H9 (cell line): ENCODE data around the gene EFHD2. TPM values are rescaled to one million over a fixed set of nuclear protein-coding genes. Genes with fewer than 3 reads are reported as not detected.
"Not testable (repeated sequence)": the region's sequence is repeated elsewhere in the genome, so short reads cannot be mapped to it uniquely, and the experiment has no call there.

Experiments used
- DNase-seq: peaks from one replicate; pipeline ENCODE4 v3.0.0-alpha.2; 2017
- H2AFZ ChIP-seq: one replicate; pipeline ENCODE4 v1.6.1; 2013; ENCODE audit warnings: mild to moderate bottlenecking, low read length, control low read depth, moderate library complexity
- H2AK5ac ChIP-seq: 2 replicates; pipeline ENCODE4 v1.6.1; 2013; ENCODE audit warnings: low read length, control low read depth, mixed read lengths; ENCODE audit not compliant: insufficient read length
- H2BK120ac ChIP-seq: one replicate; pipeline ENCODE4 v1.6.1; 2013; ENCODE audit warnings: low read depth, mild to moderate bottlenecking, low read length, control low read depth, inconsistent platforms; ENCODE audit not compliant: poor library complexity, severe bottlenecking
- H2BK12ac ChIP-seq: 2 replicates; pipeline ENCODE4 v1.6.1; 2013; ENCODE audit warnings: low read length, control low read depth, mixed read lengths, low read depth; ENCODE audit not compliant: insufficient read length
- H2BK15ac ChIP-seq: 2 replicates; pipeline ENCODE4 v1.6.1; 2013; ENCODE audit warnings: low read depth, low read length, control low read depth
- H2BK20ac ChIP-seq: one replicate; pipeline ENCODE4 v1.6.1; 2013; ENCODE audit warnings: low read depth, mild to moderate bottlenecking, low read length, control low read depth, inconsistent platforms; ENCODE audit not compliant: poor library complexity, severe bottlenecking
- H2BK5ac ChIP-seq: 2 replicates; pipeline ENCODE4 v1.6.1; 2013; ENCODE audit warnings: low read length, control low read depth, mixed read lengths; ENCODE audit not compliant: insufficient read length
- H3K14ac ChIP-seq: 2 replicates; pipeline ENCODE4 v1.6.1; 2013; ENCODE audit warnings: low read length, control low read depth; ENCODE audit not compliant: insufficient read depth
- H3K18ac ChIP-seq: 2 replicates; pipeline ENCODE4 v1.6.1; 2013; ENCODE audit warnings: low read depth, mild to moderate bottlenecking, mixed read lengths, low read length, control low read depth; ENCODE audit not compliant: insufficient read length
- H3K23ac ChIP-seq: 2 replicates; pipeline ENCODE4 v1.6.1; 2013; ENCODE audit warnings: low read length, control low read depth, mixed read lengths, low read depth; ENCODE audit not compliant: insufficient read length
- H3K23me2 ChIP-seq: 2 replicates; pipeline ENCODE4 v1.6.1; 2013; ENCODE audit warnings: low read depth, mild to moderate bottlenecking, mixed read lengths, low read length, control low read depth; ENCODE audit not compliant: insufficient read length, poor library complexity, severe bottlenecking
- H3K27ac ChIP-seq: 2 replicates; pipeline ENCODE4 v1.5.1; 2013; ENCODE audit warnings: low read length, control low read depth, mixed read lengths, low read depth; ENCODE audit not compliant: insufficient read length
- H3K27me3 ChIP-seq: 2 replicates; pipeline ENCODE4 v1.6.1; 2013; ENCODE audit warnings: low read length, control low read depth, inconsistent platforms; ENCODE audit not compliant: insufficient read depth
- H3K4ac ChIP-seq: 2 replicates; pipeline ENCODE4 v1.6.1; 2013; ENCODE audit warnings: low read depth, mild to moderate bottlenecking, control low read depth, inconsistent platforms, low read length, moderate library complexity
- H3K4me1 ChIP-seq: 2 replicates; pipeline ENCODE4 v1.6.1; 2013; ENCODE audit warnings: low read length, control low read depth, inconsistent platforms; ENCODE audit not compliant: insufficient read depth
- H3K4me2 ChIP-seq: 2 replicates; pipeline ENCODE4 v1.6.1; 2013; ENCODE audit warnings: low read length, control low read depth, mixed read lengths; ENCODE audit not compliant: insufficient read length, insufficient read depth
- H3K56ac ChIP-seq: 2 replicates; pipeline ENCODE4 v1.6.1; 2013; ENCODE audit warnings: low read depth, mild to moderate bottlenecking, mixed read lengths, low read length, control low read depth; ENCODE audit not compliant: insufficient read length
- H3K79me1 ChIP-seq: 2 replicates; pipeline ENCODE4 v1.6.1; 2013; ENCODE audit warnings: low read depth, mild to moderate bottlenecking, moderate library complexity, low read length, control low read depth, inconsistent platforms; ENCODE audit not compliant: insufficient read depth, poor library complexity, severe bottlenecking
- H3K79me2 ChIP-seq: 2 replicates; pipeline ENCODE4 v1.6.1; 2013; ENCODE audit warnings: low read length, control low read depth, inconsistent platforms; ENCODE audit not compliant: insufficient read depth
- H3K9ac ChIP-seq: 2 replicates; pipeline ENCODE4 v1.6.1; 2013; ENCODE audit warnings: low read length, control low read depth, mixed read lengths; ENCODE audit not compliant: insufficient read length; ENCODE audit errors: extremely low read depth
- H3K9me3 ChIP-seq: one replicate; pipeline ENCODE4 v1.6.1; 2013; ENCODE audit warnings: low read depth, low read length, inconsistent platforms; ENCODE audit not compliant: control insufficient read depth
- H3T11ph ChIP-seq: one replicate; pipeline ENCODE4 v1.6.1; 2013; ENCODE audit warnings: mild to moderate bottlenecking, low read length, control low read depth, inconsistent platforms
- H4K20me1 ChIP-seq: one replicate; pipeline ENCODE4 v1.6.1; 2013; ENCODE audit not compliant: control insufficient read depth, insufficient read length, insufficient read depth
- H4K5ac ChIP-seq: 2 replicates; pipeline ENCODE4 v1.6.1; 2013; ENCODE audit warnings: low read depth, mild to moderate bottlenecking, mixed read lengths, low read length, control low read depth; ENCODE audit not compliant: insufficient read length
- H4K8ac ChIP-seq: replicated peaks from 2 replicates; pipeline ENCODE4 v1.6.1; 2013; ENCODE audit warnings: low read length, control low read depth, mixed read lengths, low read depth; ENCODE audit not compliant: insufficient read length
- H4K91ac ChIP-seq: 2 replicates; pipeline ENCODE4 v1.6.1; 2013; ENCODE audit warnings: low read depth, mild to moderate bottlenecking, moderate library complexity, mixed read lengths, low read length, control low read depth; ENCODE audit not compliant: insufficient read length
- H3K27ac Mint-ChIP-seq, 3 experiments: 2 replicates in 2 of 3; 3 replicates in 1 of 3; pipeline ENCODE4 v1.8.0; 2020 to 2021; ENCODE audit warnings: mixed read lengths in 3 of 3, mild to moderate bottlenecking in 1 of 3, moderate library complexity in 1 of 3
- H3K27me3 Mint-ChIP-seq: 2 replicates; pipeline ENCODE4 v1.8.0; 2021; ENCODE audit warnings: low read depth, mild to moderate bottlenecking, moderate library complexity, mixed read lengths
- H3K36me3 Mint-ChIP-seq, 3 experiments: 2 replicates in 2 of 3; 3 replicates in 1 of 3; pipeline ENCODE4 v1.8.0; 2020 to 2021; ENCODE audit warnings: low read depth in 3 of 3, mixed read lengths in 3 of 3; ENCODE audit not compliant: insufficient read depth in 1 of 3
- H3K4me1 Mint-ChIP-seq, 2 experiments: 2 replicates each; pipeline ENCODE4 v1.8.0; 2020; ENCODE audit warnings: mixed read lengths in 2 of 2
- H3K4me3 Mint-ChIP-seq, 2 experiments: 2 replicates in 1 of 2; 3 replicates in 1 of 2; pipeline ENCODE4 v1.8.0; 2020 to 2021; ENCODE audit warnings: mild to moderate bottlenecking in 2 of 2, mixed read lengths in 2 of 2, moderate library complexity in 1 of 2
- H3K9me3 Mint-ChIP-seq, 2 experiments: 2 replicates in 1 of 2; 3 replicates in 1 of 2; pipeline ENCODE4 v1.8.0; 2020; ENCODE audit warnings: mild to moderate bottlenecking in 2 of 2, mixed read lengths in 2 of 2, moderate library complexity in 1 of 2
- WGBS: extraction: QIAGEN DNeasy Blood & Tissue Kit; methylation state at CpG from one replicate; pipeline ENCODE4 v1.1.7; 2013; ENCODE audit warnings: missing lambda C conversion rate, low lambda C conversion rate, mixed read lengths; ENCODE audit not compliant: insufficient read length; ENCODE audit errors: extremely low coverage; 5-methylcytosine and 5-hydroxymethylcytosine counted together
- total RNA-seq: library from RNA; stranded (reverse); gene quantifications from 2 replicates; pipeline ENCODE4 v1.2.1, GENCODE V29; 2021
- TF ChIP-seq, protein P1 (sequence below): fragments of 200-600 bp; sonication (generic); conservative IDR thresholded peaks from 3 replicates; pipeline ENCODE4 v1.8.0; 2021; ENCODE audit warnings: antibody characterized with exemption, mild to moderate bottlenecking

EFHD2 gene
- total RNA-seq, 1 experiment from 2014 or later, result 16.5 TPM

DNA sequence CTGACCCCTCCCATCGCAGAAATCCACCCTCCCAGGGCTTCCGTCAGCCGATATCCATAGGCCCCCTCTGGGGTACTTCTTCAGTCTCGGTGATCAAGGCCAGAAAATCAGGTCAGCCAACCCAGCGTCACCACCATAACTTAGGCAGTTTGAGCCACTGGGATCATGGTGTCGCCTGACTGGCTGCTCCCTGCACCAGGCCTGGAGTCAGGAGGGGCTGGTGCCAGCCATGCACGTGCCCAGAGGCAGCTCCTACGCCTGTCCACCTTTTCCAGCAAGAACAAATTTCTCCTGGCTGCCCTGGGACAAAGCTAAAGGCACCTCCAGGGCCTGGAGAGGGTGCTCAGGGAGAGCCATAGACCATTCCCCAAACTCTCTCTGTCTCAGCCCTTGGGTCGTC is 23.8 kb downstream of the EFHD2 start:
- H4K5ac ChIP-seq, result no peak overlapping the region
- no peak for DNase-seq
- no peak overlapping the region for H3K4me2 ChIP-seq
- no peak overlapping the region for H3K4me3 Mint-ChIP-seq
- no peak overlapping the region for H4K91ac ChIP-seq
- no peak overlapping the region for H2AK5ac ChIP-seq
- H2BK20ac ChIP-seq, result no peak overlapping the region
- H3K27me3 Mint-ChIP-seq, result peaks cover 2% of the 10 kb centered on the region
- H3K27ac ChIP-seq, result no peak overlapping the region
- no peaks in the 10 kb centered on the region for H3K9me3 ChIP-seq
- no peaks in the 10 kb centered on the region for H3K79me1 ChIP-seq
- 0 out of 7 replicates have a peak overlapping the region, but pooled peaks of 1 of the 3 experiments have one; percentile 16 for H3K27ac Mint-ChIP-seq
- H3K36me3 Mint-ChIP-seq, result no peaks in the 10 kb centered on the region
- no peak overlapping the region for H3K18ac ChIP-seq
- H2BK15ac ChIP-seq, result no peak overlapping the region
- H3K14ac ChIP-seq, result no peak overlapping the region; the same call in 1 of the 2 replicates
- no peaks in the 10 kb centered on the region; a peak in 1 of 5 replicates for H3K9me3 Mint-ChIP-seq
- H3K56ac ChIP-seq, result no peak overlapping the region
- H3K9ac ChIP-seq, result no peak overlapping the region
- TF ChIP-seq, protein P1, sequence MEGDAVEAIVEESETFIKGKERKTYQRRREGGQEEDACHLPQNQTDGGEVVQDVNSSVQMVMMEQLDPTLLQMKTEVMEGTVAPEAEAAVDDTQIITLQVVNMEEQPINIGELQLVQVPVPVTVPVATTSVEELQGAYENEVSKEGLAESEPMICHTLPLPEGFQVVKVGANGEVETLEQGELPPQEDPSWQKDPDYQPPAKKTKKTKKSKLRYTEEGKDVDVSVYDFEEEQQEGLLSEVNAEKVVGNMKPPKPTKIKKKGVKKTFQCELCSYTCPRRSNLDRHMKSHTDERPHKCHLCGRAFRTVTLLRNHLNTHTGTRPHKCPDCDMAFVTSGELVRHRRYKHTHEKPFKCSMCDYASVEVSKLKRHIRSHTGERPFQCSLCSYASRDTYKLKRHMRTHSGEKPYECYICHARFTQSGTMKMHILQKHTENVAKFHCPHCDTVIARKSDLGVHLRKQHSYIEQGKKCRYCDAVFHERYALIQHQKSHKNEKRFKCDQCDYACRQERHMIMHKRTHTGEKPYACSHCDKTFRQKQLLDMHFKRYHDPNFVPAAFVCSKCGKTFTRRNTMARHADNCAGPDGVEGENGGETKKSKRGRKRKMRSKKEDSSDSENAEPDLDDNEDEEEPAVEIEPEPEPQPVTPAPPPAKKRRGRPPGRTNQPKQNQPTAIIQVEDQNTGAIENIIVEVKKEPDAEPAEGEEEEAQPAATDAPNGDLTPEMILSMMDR, result no peak
- no peaks in the 10 kb centered on the region for H3K23me2 ChIP-seq
- no peaks in the 10 kb centered on the region for H3K27me3 ChIP-seq
- H3K4me1 ChIP-seq, result no peaks in the 10 kb centered on the region
- no peak overlapping the region for H2BK120ac ChIP-seq
- no peaks in the 10 kb centered on the region for H3K79me2 ChIP-seq
- WGBS, result no CpG with 5 or more reads among the region's 9 CpGs
- no peak overlapping the region for H2BK5ac ChIP-seq
- no peak overlapping the region for H2BK12ac ChIP-seq
- no peaks in the 10 kb centered on the region for H4K20me1 ChIP-seq
- H3K4me1 Mint-ChIP-seq, result peaks cover 5 to 14% of the 10 kb centered on the region in 2 experiments
- no peak overlapping the region for H3K23ac ChIP-seq
- no peak overlapping the region for H2AFZ ChIP-seq
- H3K4ac ChIP-seq, result no peak overlapping the region
- H4K8ac ChIP-seq, result no peak overlapping the region
- H3T11ph ChIP-seq, result no peak overlapping the region

DNA sequence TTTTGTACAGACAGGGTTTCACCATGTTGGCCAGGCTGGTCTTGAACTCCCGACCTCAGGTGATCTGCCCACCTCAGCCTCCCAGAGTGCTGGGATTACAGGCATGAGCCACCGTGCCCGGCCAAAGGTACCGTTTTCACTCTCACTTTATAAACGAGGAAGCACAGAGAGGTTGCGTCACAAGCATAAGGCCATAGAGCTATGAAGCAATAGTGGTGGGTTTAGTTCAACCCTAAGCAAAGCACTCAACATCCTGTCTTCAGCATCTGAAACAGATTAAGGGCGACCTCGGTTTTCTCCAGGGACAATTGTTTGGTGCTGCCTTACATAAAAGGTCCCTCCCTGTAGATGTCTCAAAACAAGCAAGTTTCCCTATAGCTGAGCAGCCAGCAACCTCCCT is 25.1 kb downstream of the EFHD2 start:
- H3K9me3 ChIP-seq, H3K27ac ChIP-seq, H3K79me1 ChIP-seq, H3K18ac ChIP-seq, H3T11ph ChIP-seq, H3K56ac ChIP-seq, H3K27me3 Mint-ChIP-seq, H4K91ac ChIP-seq, H4K8ac ChIP-seq, H2BK5ac ChIP-seq, H3K9me3 Mint-ChIP-seq, H2BK120ac ChIP-seq, H3K23me2 ChIP-seq, H2BK12ac ChIP-seq, H2AK5ac ChIP-seq, H4K20me1 ChIP-seq, H2BK15ac ChIP-seq, H4K5ac ChIP-seq, DNase-seq, H3K27me3 ChIP-seq, H2AFZ ChIP-seq, H3K23ac ChIP-seq, H3K9ac ChIP-seq, H2BK20ac ChIP-seq, H3K4me3 Mint-ChIP-seq, H3K14ac ChIP-seq, H3K4me1 ChIP-seq, H3K4me2 ChIP-seq, H3K36me3 Mint-ChIP-seq, H3K79me2 ChIP-seq, H3K4ac ChIP-seq: not testable (repeated sequence)
- Mint-ChIP-seq H3K27ac (peak overlapping the region in 1 of 3 experiments; percentile 34; a peak in 1 of 7 replicates), H3K4me1 (peaks cover 5 to 14% of the 10 kb centered on the region in 2 experiments)
- WGBS, result no CpG with 5 or more reads among the region's 8 CpGs
